ENCODE results near the gene RNF41.

Gene RNF41

GRCh38 chr12:56216461-56216860 is 5.3 kb downstream of the RNF41 start:
- no peak overlapping the region for H3K4me3 ChIP-seq (ENCODE audit: control insufficient read depth, low read depth, low read length)
- DNase-seq (ENCODE audit: low read depth) = no peak
- no peak for TF ChIP-seq CTCF (IDR thresholded peaks at IDR 0.05; ENCODE audit: control insufficient read depth, insufficient read depth, low read depth, low read length, missing control alignments)

- no peak for TF ChIP-seq CTCF (IDR thresholded peaks at IDR 0.05; ENCODE audit: control insufficient read depth, insufficient read depth, low read depth, low read length, missing control alignments)
These were observed 7.8 kb downstream of the RNF41 start for GRCh38 chr12:56213878-56214277.

GRCh38 chr12:56212361-56212760 is 9.4 kb downstream of the RNF41 start:
- DNase-seq (ENCODE audit: low read depth) = no peak
- H3K4me3 ChIP-seq (ENCODE audit: control insufficient read depth, low read depth, low read length) = no peak overlapping the region
- TF ChIP-seq CTCF (IDR thresholded peaks at IDR 0.05; ENCODE audit: control insufficient read depth, insufficient read depth, low read depth, low read length, missing control alignments) = no peak

More at GRCh38 chr12:56213878-56214277, 7.8 kb downstream of the RNF41 start:
- DNase-seq (ENCODE audit: low read depth) = no peak
- H3K4me3 ChIP-seq (ENCODE audit: control insufficient read depth, low read depth, low read length) = no peak overlapping the region

GRCh38 chr12:56208006-56208405 is 13.7 kb downstream of the RNF41 start:
- H3K4me3 ChIP-seq (ENCODE audit: control insufficient read depth, low read depth, low read length) = no peak overlapping the region
- no peak for DNase-seq (ENCODE audit: low read depth)
- TF ChIP-seq CTCF (IDR thresholded peaks at IDR 0.05; ENCODE audit: control insufficient read depth, insufficient read depth, low read depth, low read length, missing control alignments) = no peak

- DNase-seq (ENCODE audit: low read depth) = no peak
- H3K4me3 ChIP-seq (ENCODE audit: control insufficient read depth, low read depth, low read length) = no peak overlapping the region
- TF ChIP-seq CTCF (IDR thresholded peaks at IDR 0.05; ENCODE audit: control insufficient read depth, insufficient read depth, low read depth, low read length, missing control alignments) = peak; percentile 52
These were observed 15.1 kb downstream of the RNF41 start for GRCh38 chr12:56206452-56207166.

- DNase-seq (ENCODE audit: low read depth) = no peak
- no peak overlapping the region for H3K4me3 ChIP-seq (ENCODE audit: control insufficient read depth, low read depth, low read length)
- TF ChIP-seq CTCF (IDR thresholded peaks at IDR 0.05; ENCODE audit: control insufficient read depth, insufficient read depth, low read depth, low read length, missing control alignments) = no peak
These were observed 16.3 kb downstream of the RNF41 start for GRCh38 chr12:56205445-56205844.
